ENCODE data around the gene CHM.

CHM gene

GRCh38 chrX:85994228-85994627 is 53.1 kb downstream of the CHM start:
- Histone ChIP-seq H3K27me3 (ENCODE audit: control insufficient read depth, low read length) (no peaks in the 10 kb centered on the region), H3K79me2 (ENCODE audit: control insufficient read depth, low read length) (no peaks in the 10 kb centered on the region), H3K9me3 (ENCODE audit: control insufficient read depth, insufficient read depth, low read length) (no peaks in the 10 kb centered on the region), H3K4me1 (ENCODE audit: control insufficient read depth, low read length) (no peaks in the 10 kb centered on the region), H3K36me3 (ENCODE audit: control insufficient read depth, low read length) (no peaks in the 10 kb centered on the region), H3F3A (ENCODE audit: control insufficient read depth, insufficient read depth) (no peaks in the 10 kb centered on the region), H3K9me2 (replicated peaks; ENCODE audit: control insufficient read depth, low read length) (no peaks in the 10 kb centered on the region), H4K20me1 (ENCODE audit: control insufficient read depth, insufficient read depth, low read depth, low read length) (no peaks in the 10 kb centered on the region), H3K4me2 (ENCODE audit: low read length) (no peak overlapping the region), H3K27ac (ENCODE audit: low read depth, low read length) (no peak overlapping the region), H3K4me3 (ENCODE audit: low read length) (no peak overlapping the region)
- TF ChIP-seq EZH2phosphoT487 (IDR thresholded peaks at IDR 0.05; ENCODE audit: borderline replicate concordance, low read length) (no peak), CTCF (IDR thresholded peaks at IDR 0.05; ENCODE audit: low read depth, low read length, poor library complexity, severe bottlenecking) (no peak)

- H3K27me3 ChIP-seq (ENCODE audit: control insufficient read depth, low read length): no peaks in the 10 kb centered on the region
- H3K36me3 ChIP-seq (ENCODE audit: control insufficient read depth, low read length): no peaks in the 10 kb centered on the region
- H3K4me3 ChIP-seq (ENCODE audit: low read length): no peak overlapping the region
- TF ChIP-seq EZH2phosphoT487 (IDR thresholded peaks at IDR 0.05; ENCODE audit: borderline replicate concordance, low read length) (no peak), CTCF (IDR thresholded peaks at IDR 0.05; ENCODE audit: low read depth, low read length, poor library complexity, severe bottlenecking) (no peak)
- H3K9me2 ChIP-seq (replicated peaks; ENCODE audit: control insufficient read depth, low read length): no peaks in the 10 kb centered on the region
- H3K27ac ChIP-seq (ENCODE audit: low read depth, low read length): no peak overlapping the region
- H4K20me1 ChIP-seq (ENCODE audit: control insufficient read depth, insufficient read depth, low read depth, low read length): no peaks in the 10 kb centered on the region
- H3K4me1 ChIP-seq (ENCODE audit: control insufficient read depth, low read length): no peaks in the 10 kb centered on the region
- H3K4me2 ChIP-seq (ENCODE audit: low read length): no peak overlapping the region
- no peaks in the 10 kb centered on the region for H3K9me3 ChIP-seq (ENCODE audit: control insufficient read depth, insufficient read depth, low read length)
- no peaks in the 10 kb centered on the region for H3K79me2 ChIP-seq (ENCODE audit: control insufficient read depth, low read length)
- no peaks in the 10 kb centered on the region for H3F3A ChIP-seq (ENCODE audit: control insufficient read depth, insufficient read depth)
Measured at GRCh38 chrX:85993539-85994197, 53.7 kb downstream of the CHM start.

DNA sequence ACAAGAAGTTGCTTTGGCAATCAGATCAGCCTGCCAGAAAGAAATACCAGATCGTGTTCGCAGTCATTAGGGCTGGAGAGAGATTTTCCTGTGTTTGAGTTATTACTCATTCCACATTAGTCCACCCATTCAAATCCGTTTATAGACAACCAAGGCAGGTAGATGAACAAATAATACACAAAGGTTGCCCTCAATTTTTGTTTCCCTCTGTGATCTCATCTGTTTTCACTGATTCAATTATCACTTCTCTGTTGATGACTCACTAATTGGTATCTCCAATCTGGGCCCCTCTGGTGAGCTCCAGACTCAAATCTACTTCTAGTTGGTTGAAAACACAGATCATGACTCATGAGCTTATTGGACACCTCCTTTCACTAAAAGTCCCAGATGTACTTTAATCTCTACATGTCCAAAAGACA is 54.5 kb downstream of the CHM start:
- Histone ChIP-seq H3K79me2 (ENCODE audit: control insufficient read depth, low read length) (no peaks in the 10 kb centered on the region), H3K4me2 (ENCODE audit: low read length) (no peak overlapping the region)
- TF ChIP-seq CTCF (IDR thresholded peaks at IDR 0.05; ENCODE audit: low read depth, low read length, poor library complexity, severe bottlenecking) (no peak), EZH2phosphoT487 (IDR thresholded peaks at IDR 0.05; ENCODE audit: borderline replicate concordance, low read length) (no peak)

More for the DNA sequence above, 54.5 kb downstream of the CHM start:
- Histone ChIP-seq H3K4me1 (ENCODE audit: control insufficient read depth, low read length) (no peaks in the 10 kb centered on the region), H3K36me3 (ENCODE audit: control insufficient read depth, low read length) (no peaks in the 10 kb centered on the region), H3F3A (ENCODE audit: control insufficient read depth, insufficient read depth) (no peaks in the 10 kb centered on the region), H4K20me1 (ENCODE audit: control insufficient read depth, insufficient read depth, low read depth, low read length) (no peaks in the 10 kb centered on the region), H3K9me3 (ENCODE audit: control insufficient read depth, insufficient read depth, low read length) (no peaks in the 10 kb centered on the region), H3K9me2 (replicated peaks; ENCODE audit: control insufficient read depth, low read length) (no peaks in the 10 kb centered on the region), H3K4me3 (ENCODE audit: low read length) (no peak overlapping the region), H3K27ac (ENCODE audit: low read depth, low read length) (no peak overlapping the region), H3K27me3 (ENCODE audit: control insufficient read depth, low read length) (no peaks in the 10 kb centered on the region)
